ENCODE data around the gene EHD4. TPM values are rescaled to one million over a fixed set of nuclear protein-coding genes. Genes with fewer than 3 reads are reported as not detected.

The EHD4 gene
- polyA plus RNA-seq, 3 donors = 13.7 to 17.0 (median 15.8) TPM

- DNase-seq (ENCODE audit: low read depth in 3 of 3, low spot score in 2 of 3) = no peak
Measured at GRCh38 chr15:41848631-41849030, 123.7 kb downstream of the EHD4 start.

- no peak for DNase-seq (ENCODE audit: low read depth in 3 of 3, low spot score in 2 of 3)
Measured at GRCh38 chr15:41847981-41848380, 124.4 kb downstream of the EHD4 start.

- no peak for DNase-seq (ENCODE audit: low read depth in 3 of 3, low spot score in 2 of 3)
Measured at GRCh38 chr15:41847206-41847605, 125.2 kb downstream of the EHD4 start.

Other genes starting within 250 kb of the EHD4 start
- gene MAPKBP1, start 198.1 kb downstream of the EHD4 start, polyA plus RNA-seq (ENCODE audit: insufficient read length in 3 of 3) = 10 to 100 TPM; 10.4 to 14.1 (median 10.6) TPM
- 1 to 10 TPM; 8.8 to 9.4 (median 9.4) TPM for gene JMJD7, start 144.5 kb downstream of the EHD4 start, polyA plus RNA-seq (ENCODE audit: insufficient read length in 3 of 3)
- 1 to 10 TPM; 5.3 to 7.9 (median 5.5) TPM for gene PLA2G4B, start 133.7 kb downstream of the EHD4 start, polyA plus RNA-seq (ENCODE audit: insufficient read length in 3 of 3)
- 1 to 10 TPM; 1.5 to 2.8 (median 1.9) TPM for gene SPTBN5, start 78.5 kb downstream of the EHD4 start, polyA plus RNA-seq (ENCODE audit: insufficient read length in 3 of 3)
- gene PLA2G4E, start 48.5 kb upstream of the EHD4 start, polyA plus RNA-seq (ENCODE audit: insufficient read length in 3 of 3) = not detected
- gene PLA2G4D, start 122.0 kb upstream of the EHD4 start, polyA plus RNA-seq (ENCODE audit: insufficient read length in 3 of 3) = under 1 TPM in 2 of 3 donors, not detected in 1; 0.04 TPM
- 10 to 100 TPM; 22.9 to 24.6 (median 24.0) TPM for gene PLA2G4F, start 184.1 kb upstream of the EHD4 start, polyA plus RNA-seq (ENCODE audit: insufficient read length in 3 of 3)
- gene VPS39, start 235.7 kb upstream of the EHD4 start, polyA plus RNA-seq (ENCODE audit: insufficient read length in 3 of 3) = 10 to 100 TPM; 58.5 to 61.4 (median 59.8) TPM